HG02938 (cell line): ENCODE data around the gene CCL8.

Experiments used
- ATAC-seq: cut with Tn5 transposase; IDR thresholded peaks from one replicate; pipeline ENCODE4 v1.9.1; 2021; ENCODE audit warnings: mild to moderate bottlenecking, moderate library complexity; ENCODE audit not compliant: unreplicated experiment

The CCL8 gene

DNA sequence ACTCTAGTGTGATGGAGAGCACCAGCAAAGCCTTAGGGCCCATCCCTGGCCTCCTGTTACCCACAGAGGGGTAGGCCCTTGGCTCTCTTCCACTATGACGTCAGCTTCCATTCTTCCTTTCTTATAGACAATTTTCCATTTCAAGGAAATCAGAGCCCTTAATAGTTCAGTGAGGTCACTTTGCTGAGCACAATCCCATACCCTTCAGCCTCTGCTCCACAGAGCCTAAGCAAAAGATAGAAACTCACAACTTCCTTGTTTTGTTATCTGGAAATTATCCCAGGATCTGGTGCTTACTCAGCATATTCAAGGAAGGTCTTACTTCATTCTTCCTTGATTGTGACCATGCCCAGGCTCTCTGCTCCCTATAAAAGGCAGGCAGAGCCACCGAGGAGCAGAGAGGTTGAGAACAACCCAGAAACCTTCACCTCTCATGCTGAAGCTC, at the start of gene CCL8:
Gene CCL8 (plus strand): TSS at position 397 of the 445 bp plus-strand sequence. CDS start 67 bp downstream, outside the sequence.
- no peak for ATAC-seq

DNA sequence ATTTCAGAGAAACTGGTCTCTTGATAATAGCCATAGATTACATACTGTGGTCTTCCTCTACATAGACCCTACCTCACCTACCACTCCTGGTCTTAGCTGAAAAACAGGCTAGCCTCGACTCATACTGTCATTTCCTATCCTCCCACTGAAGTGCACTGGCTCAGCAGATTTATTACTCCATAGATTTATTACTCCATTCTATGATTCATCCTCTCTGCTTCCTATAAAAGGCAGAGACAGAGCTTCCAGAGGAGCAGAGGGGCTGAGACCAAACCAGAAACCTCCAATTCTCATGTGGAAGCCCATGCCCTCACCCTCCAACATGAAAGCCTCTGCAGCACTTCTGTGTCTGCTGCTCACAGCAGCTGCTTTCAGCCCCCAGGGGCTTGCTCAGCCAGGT, 49.3 kb upstream of the CCL8 start, which contains the start of gene CCL7:
Gene CCL7 (plus strand): TSS at position 253 of the 400 bp plus-strand sequence. CDS start 70 bp downstream, at position 323.
- no peak for ATAC-seq

DNA sequence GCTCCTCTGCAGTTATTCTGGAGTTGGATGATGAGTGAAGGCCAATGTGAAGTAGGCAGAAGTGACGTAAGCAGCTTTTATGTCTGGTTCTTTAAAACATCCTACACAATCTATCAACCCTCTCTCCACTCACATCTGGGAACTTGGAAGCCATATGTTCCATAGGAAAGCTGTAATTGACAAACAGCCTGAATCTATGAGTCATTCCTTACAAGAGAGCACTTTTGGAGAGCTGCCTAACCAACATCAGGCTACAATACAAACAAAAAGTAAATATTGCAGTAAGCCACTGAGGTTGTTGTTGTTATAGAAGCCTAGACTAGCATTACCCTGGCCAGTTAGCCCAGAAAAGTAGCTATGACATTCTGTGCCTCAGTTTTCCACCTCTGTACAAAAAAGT, 43.4 kb upstream of the CCL8 start:
- no peak for ATAC-seq

DNA sequence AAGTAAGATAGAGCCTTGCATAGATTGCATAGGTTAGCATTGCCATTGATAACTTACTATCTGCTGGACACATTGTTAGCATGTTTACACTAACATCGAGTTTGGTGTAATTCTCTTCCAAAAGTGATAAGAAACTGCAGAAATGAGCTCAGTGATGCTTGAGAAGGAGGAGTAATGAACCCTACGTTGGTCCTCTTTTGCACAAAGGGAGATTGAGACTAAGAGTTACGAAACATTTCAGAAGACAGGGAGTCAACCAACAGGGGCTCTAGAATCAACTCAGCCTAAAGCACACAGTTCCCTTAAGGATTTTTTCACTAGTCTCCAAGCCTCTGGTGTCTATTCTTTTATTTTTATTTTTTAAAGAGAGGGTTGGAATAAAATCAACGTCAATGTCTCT, 42.4 kb upstream of the CCL8 start:
- ATAC-seq = no peak

DNA sequence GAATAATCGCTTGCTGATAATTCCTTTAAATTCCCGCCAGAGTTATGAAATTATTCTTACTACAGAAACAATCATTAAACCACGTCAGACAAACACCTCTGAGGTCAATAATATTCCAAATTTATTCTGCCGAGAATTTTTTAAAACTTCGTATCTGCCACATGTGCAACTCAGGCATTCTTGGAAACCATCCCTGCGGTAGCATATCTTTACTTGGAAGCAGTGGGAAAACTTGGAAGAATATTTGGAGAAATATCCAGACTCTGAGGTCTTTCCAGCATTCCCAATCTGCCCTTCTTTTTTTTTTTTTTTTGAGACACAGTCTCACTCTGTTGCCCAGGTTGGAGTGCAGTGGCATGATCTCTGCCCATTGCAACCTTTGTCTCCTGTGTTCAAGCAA, 35.7 kb upstream of the CCL8 start:
- ATAC-seq = no peak

DNA sequence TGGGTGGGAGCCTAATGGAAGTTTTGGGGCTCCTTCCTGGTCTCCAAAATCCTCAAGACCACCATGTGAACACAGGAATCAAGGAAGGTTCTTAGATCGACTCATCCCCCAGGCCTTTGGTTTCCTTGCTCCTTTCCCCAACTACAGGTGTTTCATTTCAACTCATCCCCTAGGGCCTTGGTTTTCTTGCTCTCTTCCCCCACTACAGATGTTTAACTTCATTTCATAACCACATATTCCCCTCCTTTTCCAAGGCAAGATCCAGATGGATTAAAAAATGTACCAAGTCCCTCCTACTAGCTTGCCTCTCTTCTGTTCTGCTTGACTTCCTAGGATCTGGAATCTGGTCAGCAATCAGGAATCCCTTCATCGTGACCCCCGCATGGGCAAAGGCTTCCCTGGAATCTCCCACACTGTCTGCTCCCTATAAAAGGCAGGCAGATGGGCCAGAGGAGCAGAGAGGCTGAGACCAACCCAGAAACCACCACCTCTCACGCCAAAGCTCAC, 33.9 kb upstream of the CCL8 start, which contains the start of gene CCL11:
Gene CCL11 (plus strand): TSS at position 457 of the 507 bp plus-strand sequence. CDS start 67 bp downstream, outside the sequence.
- ATAC-seq = no peak

DNA sequence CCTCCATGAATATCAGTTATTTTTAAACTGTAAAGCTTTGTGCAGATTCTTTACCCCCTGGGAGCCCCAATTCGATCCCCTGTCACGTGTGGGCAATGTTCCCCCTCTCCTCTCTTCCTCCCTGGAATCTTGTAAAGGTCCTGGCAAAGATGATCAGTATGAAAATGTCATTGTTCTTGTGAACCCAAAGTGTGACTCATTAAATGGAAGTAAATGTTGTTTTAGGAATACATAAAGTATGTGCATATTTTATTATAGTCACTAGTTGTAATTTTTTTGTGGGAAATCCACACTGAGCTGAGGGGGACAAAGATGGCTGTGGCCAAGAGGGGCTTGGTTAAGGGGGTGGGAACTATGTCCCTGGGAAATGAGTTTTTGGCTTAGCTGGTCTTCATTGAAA, 31.4 kb upstream of the CCL8 start:
- no peak for ATAC-seq

DNA sequence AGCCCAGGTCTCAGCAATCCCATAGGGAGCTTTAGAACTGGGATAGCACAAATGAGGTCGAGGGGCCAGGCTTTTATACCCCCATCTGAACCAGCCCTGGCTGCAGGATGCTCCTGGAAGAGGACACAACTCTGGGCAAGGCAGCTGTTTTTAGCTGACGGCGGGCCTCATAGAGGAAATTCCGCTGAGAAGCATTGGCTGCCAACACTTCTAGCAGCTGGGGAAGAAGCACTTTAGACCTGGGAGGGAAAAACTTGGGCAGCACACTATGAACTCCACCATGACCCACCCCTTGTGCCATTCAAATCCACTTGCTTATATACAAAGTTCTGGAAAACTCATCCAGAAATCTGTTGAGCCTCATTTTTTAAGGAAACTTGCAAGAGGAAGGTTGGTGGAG, 28.6 kb upstream of the CCL8 start:
- no peak for ATAC-seq

DNA sequence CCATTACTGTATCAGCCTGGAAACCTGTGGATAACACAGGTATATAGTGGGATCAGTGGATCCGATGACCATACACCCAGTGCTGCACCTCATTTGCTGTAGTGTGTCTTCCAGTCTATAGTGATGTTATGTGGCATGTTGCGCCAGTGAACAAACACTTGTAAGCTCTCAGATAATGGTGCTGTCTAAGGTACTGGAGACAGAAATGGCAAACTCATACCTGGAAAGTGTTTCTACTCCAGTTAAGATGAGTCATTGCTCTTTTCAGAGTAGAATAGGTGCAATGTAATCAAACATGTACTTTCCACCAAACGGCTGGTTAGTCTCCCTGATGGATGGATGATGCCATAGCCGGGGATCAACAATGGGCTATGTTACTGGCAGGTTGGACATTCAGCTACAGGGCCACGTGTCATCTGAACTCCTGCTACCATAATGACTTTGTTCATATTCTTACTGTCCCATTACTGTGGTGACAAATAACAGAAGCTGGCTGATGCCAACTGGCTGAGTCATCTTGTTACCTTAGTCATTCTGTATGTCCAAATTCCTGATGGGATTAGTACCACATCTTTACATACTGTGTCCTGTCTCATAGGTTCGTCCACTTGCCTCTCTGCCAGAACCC, 27.4 kb upstream of the CCL8 start:
- ATAC-seq = no peak

DNA sequence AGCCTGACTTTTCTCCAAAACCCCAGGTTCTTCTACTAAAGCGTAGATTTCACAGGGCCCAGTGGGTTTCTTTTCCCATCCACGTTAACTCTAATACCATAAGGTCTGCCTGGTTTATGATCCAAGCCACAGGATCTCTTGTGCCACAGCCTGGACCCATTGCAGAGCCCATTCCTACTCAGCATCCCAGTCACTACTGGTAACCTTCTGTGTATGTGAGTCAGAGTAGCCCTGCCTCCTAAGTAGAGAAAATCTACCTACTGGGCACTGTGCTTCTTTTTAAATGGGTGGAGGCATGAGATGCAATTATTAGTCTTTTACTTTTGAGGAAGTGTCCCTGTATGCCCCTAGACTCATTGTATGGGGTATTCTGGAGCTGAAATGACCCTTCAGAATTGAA, 20.2 kb upstream of the CCL8 start:
- no peak for ATAC-seq

DNA sequence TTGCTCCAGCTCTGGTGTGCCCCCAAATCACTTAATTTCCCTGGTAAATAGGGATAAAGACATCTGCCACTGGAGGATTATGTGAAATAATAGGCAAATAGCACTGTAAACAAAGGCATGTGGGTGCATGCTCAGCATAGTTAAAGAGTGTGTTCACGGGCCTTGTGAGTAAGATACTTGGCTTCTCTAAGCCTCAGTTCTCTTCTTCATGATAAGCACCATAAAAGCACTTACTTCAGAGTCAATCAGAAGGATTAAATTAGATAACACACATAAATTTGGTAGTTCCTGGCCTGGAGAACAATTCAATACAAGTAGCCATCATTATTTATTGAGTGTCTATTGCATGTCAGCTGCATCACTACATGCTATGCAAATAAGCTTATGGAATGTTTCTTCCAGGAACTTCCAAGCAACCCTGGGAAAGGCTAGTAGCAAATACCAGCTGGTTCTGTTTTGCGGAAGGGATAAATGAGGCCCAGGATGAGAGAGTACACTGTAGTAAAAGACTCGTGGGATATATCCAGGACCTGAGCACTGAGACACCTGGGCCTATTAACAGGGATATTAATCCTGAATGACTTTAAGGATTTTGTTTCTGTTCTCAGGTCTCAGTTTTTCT, 19.2 kb upstream of the CCL8 start:
- no peak for ATAC-seq

DNA sequence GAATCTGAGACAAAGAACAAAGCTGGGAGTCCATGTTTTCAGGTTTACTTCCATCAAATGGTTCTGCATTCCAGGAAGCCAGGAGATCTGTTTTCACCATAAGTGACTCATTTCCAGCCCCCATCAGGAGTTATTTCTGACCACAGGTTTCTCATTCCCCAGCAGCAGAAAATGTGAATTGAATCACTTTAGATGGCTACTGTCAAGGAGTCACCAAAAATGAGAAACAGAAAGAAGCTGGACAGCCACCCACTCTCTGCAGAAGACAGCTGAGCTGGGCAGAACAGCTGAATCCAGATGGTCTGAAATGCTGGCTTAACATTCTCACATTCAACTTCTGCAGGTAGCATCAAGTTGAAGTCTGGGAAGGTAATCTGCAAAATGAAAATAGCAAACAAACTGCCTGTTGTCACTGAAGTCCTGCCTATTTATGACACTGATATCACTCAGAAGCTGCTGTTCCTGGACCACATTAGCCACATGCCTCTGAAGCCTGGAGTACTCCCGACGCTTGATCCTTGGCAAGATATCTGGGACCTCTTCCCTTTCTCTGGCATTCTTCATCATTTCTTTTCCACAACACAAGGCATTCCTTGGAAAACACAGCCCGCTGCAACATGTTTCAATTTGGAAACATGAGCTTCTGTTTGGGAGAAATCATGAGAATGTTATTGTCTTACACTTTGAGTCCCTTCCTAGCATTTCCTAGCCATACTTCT, 18.4 kb upstream of the CCL8 start:
- no peak for ATAC-seq

DNA sequence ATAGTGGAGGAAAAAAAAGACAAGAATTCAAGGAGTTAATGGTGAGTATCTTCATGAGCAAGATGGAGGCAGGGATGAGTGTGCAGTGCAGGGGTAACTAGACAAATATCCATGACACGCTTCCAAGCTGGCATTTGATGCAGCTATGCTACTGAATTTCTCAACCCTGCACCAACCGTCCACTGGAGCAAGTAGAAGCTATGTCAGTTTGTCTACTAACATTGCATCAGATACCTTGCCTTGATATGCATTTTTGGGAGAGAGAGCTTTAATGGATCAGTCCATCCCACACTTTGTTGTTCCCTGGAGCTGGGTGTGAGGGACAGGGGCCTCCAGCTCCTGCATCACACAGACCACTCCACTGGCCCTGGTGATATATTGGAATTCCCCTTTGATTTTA, 17.2 kb upstream of the CCL8 start:
- ATAC-seq = no peak

DNA sequence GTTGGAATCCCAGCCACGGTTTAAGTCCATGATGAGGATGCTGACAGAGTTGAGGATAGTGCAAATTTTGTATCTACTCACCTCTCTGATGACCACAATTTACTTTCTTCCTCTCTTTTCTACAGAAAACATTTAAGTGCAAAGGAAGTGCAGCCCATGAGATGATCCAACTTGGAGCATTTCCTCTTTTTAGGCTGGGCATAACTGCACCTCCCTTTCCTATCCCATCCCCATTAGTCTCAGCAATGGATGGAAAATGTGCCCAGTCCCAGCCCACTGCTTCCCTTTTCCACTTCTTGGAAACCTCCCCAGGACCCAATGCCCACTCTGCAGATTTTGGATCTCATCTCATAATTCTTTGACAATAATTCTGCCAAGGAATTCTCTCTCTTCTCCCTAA, 16.6 kb upstream of the CCL8 start:
- ATAC-seq = no peak

DNA sequence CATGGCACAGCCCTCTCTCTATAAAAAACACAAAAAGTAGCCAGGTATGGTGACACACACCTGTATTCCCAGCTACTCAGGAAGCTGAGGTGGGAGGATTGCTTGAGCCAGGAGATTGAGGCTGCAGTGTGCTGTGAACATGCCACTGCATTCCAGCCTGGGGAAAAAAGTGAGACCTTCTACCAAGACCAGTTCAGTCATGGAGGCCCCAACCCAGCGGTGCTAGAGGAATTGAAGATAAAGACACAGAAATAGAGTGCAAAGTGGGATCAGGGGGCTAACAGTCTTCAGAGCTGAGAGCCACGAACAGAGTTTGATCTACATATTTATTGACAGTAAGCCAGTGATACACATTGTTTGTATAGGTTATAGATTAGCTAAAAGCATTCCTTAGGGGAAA, 15.6 kb upstream of the CCL8 start:
- no peak for ATAC-seq

DNA sequence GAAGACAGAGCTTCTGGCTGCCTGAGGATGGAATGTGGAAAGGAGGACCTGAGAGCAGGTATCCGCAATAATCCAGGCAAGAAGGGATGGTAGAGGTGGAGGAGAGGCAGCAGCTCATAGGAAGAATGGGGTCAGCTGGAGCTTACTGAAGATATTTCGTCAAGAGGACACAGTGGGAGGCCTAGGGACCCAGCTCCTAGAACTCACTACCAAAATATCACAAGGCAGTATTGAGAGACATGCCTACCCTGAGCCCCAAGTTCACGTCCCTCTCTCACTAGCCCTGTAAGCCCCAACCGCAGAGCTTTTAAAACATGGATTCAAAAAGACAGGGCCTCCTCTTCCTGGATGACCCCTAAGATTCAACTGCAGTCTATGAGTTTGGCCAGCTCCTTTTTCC, 14.2 kb upstream of the CCL8 start:
- ATAC-seq = no peak

DNA sequence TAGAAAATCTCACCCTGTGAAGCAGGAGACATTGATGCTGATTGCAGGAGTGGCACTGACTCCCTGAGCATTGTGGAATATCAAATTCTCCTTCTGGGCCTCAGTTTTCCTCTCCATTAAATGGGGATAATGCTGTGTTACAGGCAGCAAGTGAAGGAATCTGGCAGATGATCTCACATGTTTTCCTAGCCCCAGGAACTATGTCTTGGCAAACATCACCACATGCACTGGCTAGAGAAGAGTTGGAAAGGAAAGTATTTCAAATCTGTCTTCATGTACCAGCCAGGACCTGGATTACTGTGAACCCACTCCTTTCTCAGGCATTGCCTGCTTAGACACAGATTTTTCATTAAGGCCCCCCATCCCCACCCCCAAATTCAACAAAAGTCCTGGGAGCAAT, 13.6 kb upstream of the CCL8 start:
- ATAC-seq = no peak

DNA sequence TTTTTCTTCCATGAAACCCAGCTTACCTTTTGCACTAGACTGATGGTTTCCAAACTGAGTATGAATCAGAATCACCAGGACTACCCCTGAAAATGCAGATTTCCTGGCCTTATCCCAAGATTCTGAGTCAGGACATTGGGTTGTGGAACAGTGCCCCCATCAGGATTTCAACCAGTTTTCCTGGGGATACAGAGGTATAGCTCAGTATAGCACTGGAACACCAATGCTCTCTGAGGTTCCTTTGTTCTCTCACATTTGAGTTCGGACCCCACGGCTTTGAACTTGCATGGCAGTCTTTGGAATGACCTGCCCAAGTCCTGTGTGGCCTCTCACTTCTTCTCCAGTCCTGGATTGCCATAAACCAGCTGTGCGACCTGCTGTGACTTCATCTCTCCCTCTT, 12.8 kb upstream of the CCL8 start:
- no peak for ATAC-seq

DNA sequence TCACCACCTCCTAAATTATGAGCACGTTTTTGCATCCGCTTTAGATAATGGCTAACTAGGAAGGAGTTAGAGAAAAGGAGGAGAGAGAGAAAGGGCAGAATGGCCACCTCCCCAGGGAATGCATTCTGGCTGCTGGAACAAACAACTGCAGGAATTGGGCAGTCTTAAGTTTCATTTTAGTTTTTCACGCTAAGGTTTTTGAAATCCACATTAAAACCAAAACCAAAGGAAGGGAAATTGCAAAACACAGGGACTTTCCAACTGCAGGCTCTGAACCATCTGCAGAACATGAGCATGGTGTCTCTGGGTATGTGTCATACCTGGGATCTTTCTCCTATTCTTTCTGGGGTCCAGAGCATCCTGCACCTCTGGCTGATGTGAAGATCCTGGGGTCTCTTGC, 12.1 kb upstream of the CCL8 start:
- no peak for ATAC-seq

DNA sequence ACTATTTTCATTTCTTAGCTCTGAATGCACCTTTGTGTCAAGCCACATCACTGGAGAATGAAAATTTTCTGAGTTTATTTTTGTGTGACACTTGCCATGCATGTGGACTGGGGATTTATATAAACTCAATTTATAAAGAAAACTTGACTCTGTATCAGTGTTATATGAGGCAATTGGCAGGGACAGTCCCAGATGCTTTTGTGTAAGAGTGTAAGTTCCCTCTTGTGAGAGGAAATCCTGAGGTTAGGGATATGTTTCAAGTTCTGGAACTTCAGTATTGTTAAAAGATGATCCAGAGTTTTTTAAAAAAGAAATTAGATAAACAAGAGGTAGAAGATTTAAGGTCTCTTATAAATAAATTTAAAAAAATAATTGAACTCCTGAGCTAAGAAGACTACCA, 10.9 kb upstream of the CCL8 start:
- no peak for ATAC-seq

DNA sequence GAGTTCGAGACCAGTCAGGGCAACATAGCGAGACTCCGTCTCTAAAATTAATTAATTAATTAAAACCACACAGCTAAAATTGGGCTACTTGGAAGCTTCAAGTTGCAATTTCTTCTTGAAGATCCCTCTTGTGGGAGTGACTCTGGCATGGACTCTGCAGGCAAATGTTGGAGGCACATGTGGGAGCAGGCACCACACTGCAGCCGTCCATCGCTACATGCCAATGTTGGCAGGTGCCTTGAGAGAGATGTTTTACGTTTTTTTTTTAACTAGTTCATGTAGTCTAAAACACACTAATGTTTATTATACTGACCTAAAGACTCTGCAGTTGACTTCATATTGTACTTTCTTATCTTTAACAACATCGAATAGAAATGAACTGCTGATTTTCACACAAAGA, 7.9 kb upstream of the CCL8 start:
- ATAC-seq = no peak

DNA sequence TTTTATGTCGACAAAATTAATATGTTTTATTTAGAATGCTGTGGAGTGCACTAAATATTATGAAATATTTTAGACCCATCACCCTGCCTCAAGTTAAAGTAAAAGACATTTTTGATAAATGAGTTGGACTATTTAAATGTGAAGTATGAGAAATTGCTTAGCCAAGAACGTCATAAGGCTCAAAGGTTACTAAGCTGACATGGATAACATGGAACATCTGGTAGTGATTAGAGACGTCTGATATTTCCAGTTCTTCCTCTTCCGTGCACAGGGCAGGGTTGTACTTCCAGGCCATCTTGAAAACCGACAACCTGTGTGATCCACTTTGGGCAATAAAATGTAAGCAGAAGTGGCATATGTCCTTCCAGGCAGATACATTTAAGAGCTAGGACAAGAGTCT, 7.2 kb upstream of the CCL8 start:
- no peak for ATAC-seq
